H7 (cell line): ENCODE results near the gene ZSCAN30. TPM values are rescaled to one million over a fixed set of nuclear protein-coding genes. Genes with fewer than 3 reads are reported as not detected.

ENCODE experiments used
- total RNA-seq: library from RNA; depleted of rRNA; stranded (reverse); fragments of >200 nt; shearing (Covaris generic); gene quantifications from 2 replicates; pipeline ENCODE4 v1.2.3, GENCODE V29; 2014; rRNA removed

The ZSCAN30 gene
- total RNA-seq, 1 experiment from 2014 or later = 6.2 TPM

Other genes with a start within 250 kb of the ZSCAN30 start
- 22.1 and 23.1 TPM in 2 replicates for gene MAPRE2, start 248.8 kb downstream of the ZSCAN30 start, total RNA-seq
- 17.5 and 30.0 TPM in 2 replicates for gene ZNF397, start 49.2 kb downstream of the ZSCAN30 start, total RNA-seq
- gene ZNF24, start 54.2 kb upstream of the ZSCAN30 start, total RNA-seq = 29.4 and 32.8 TPM in 2 replicates
- gene ZNF396, start 87.1 kb upstream of the ZSCAN30 start, total RNA-seq = 1.4 and 2.0 TPM in 2 replicates
- gene INO80C, start 207.7 kb upstream of the ZSCAN30 start, total RNA-seq = 12.9 and 18.0 TPM in 2 replicates